HL-60 (cell line): ENCODE measurements around the gene ELF4.

Experiments used
- GABPA ChIP-seq: IDR thresholded peaks from 2 replicates; pipeline ENCODE4 v1.6.1; 2012; ENCODE audit warnings: low read depth
- TF ChIP-seq, protein P1 (sequence below): IDR thresholded peaks from one replicate; pipeline ENCODE4 v1.5.1; 2011; ENCODE audit warnings: low read length, control low read depth, inconsistent platforms; ENCODE audit not compliant: insufficient read depth
- TF ChIP-seq, protein P2 (sequence below): IDR thresholded peaks from 2 replicates; pipeline ENCODE4 v1.6.1; 2012; ENCODE audit warnings: low read depth; ENCODE audit not compliant: insufficient replicate concordance

DNA sequence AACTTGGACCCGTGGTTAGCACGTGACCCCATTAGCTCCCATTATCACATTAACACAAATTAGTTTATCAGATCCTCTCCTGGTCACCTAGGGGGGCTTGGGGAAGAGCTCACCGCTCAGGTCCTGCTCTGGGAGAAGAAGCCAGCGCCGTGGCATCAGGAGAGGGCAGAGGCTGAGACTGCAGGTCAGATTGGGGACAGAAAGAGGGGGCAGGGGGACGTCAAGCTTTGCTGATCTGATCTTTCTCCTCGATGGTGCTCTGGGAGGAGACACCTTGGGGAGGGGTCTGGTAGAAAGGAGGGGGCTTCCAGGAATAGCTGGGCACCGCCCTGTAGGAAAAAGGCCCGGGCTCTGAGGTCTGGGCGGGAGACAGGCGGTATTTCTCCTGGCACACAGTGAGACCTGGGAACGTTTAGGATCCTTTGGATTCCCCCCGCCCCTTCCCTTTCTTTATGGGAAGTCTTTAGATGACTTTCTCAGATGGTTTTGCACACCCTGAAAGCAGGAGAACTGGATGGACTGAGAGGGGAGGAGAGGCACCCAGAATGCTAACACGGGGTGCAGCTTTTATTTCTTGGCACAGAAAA is 9.1 kb upstream of the ELF4 start:
- TF ChIP-seq, protein P1, sequence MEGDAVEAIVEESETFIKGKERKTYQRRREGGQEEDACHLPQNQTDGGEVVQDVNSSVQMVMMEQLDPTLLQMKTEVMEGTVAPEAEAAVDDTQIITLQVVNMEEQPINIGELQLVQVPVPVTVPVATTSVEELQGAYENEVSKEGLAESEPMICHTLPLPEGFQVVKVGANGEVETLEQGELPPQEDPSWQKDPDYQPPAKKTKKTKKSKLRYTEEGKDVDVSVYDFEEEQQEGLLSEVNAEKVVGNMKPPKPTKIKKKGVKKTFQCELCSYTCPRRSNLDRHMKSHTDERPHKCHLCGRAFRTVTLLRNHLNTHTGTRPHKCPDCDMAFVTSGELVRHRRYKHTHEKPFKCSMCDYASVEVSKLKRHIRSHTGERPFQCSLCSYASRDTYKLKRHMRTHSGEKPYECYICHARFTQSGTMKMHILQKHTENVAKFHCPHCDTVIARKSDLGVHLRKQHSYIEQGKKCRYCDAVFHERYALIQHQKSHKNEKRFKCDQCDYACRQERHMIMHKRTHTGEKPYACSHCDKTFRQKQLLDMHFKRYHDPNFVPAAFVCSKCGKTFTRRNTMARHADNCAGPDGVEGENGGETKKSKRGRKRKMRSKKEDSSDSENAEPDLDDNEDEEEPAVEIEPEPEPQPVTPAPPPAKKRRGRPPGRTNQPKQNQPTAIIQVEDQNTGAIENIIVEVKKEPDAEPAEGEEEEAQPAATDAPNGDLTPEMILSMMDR = no peak
- TF ChIP-seq, protein P2, sequence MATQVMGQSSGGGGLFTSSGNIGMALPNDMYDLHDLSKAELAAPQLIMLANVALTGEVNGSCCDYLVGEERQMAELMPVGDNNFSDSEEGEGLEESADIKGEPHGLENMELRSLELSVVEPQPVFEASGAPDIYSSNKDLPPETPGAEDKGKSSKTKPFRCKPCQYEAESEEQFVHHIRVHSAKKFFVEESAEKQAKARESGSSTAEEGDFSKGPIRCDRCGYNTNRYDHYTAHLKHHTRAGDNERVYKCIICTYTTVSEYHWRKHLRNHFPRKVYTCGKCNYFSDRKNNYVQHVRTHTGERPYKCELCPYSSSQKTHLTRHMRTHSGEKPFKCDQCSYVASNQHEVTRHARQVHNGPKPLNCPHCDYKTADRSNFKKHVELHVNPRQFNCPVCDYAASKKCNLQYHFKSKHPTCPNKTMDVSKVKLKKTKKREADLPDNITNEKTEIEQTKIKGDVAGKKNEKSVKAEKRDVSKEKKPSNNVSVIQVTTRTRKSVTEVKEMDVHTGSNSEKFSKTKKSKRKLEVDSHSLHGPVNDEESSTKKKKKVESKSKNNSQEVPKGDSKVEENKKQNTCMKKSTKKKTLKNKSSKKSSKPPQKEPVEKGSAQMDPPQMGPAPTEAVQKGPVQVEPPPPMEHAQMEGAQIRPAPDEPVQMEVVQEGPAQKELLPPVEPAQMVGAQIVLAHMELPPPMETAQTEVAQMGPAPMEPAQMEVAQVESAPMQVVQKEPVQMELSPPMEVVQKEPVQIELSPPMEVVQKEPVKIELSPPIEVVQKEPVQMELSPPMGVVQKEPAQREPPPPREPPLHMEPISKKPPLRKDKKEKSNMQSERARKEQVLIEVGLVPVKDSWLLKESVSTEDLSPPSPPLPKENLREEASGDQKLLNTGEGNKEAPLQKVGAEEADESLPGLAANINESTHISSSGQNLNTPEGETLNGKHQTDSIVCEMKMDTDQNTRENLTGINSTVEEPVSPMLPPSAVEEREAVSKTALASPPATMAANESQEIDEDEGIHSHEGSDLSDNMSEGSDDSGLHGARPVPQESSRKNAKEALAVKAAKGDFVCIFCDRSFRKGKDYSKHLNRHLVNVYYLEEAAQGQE = no peak
- no peak for TF ChIP-seq GABPA
